HG03060 (cell line): ENCODE results near the gene CTDNEP1.
A peak's percentile ranks its signal among the peaks of the same experiment; 100 is the strongest.

ENCODE experiments used
- ATAC-seq: cut with Tn5 transposase; IDR thresholded peaks from one replicate; pipeline ENCODE4 v1.9.1; 2021; ENCODE audit warnings: low read depth, moderate number of reproducible peaks; ENCODE audit not compliant: unreplicated experiment

CTDNEP1 gene

GRCh38 chr17:7280519-7281073 lies 29.1 kb upstream of the CTDNEP1 start:
- ATAC-seq = peak; percentile 66

GRCh38 chr17:7279448-7279847 lies 27.9 kb upstream of the CTDNEP1 start:
- ATAC-seq = no peak

GRCh38 chr17:7266784-7267183 lies 15.2 kb upstream of the CTDNEP1 start:
- no peak for ATAC-seq

GRCh38 chr17:7263801-7264078 lies 12.2 kb upstream of the CTDNEP1 start:
- no peak for ATAC-seq

- ATAC-seq = no peak
Observed at GRCh38 chr17:7262935-7263800, 11.6 kb upstream of the CTDNEP1 start.

- ATAC-seq = no peak
Observed at GRCh38 chr17:7262192-7262934, 10.8 kb upstream of the CTDNEP1 start, which contains the start of gene CLDN7. TSS of gene CLDN7 (minus strand) at chr17:7262478. CDS start at chr17:7262043, 435 bp downstream.

GRCh38 chr17:7261379-7262191 lies 10.1 kb upstream of the CTDNEP1 start:
- no peak for ATAC-seq

- no peak for ATAC-seq
Observed at GRCh38 chr17:7260651-7261378, 9.3 kb upstream of the CTDNEP1 start.

GRCh38 chr17:7260151-7260550 lies 8.6 kb upstream of the CTDNEP1 start:
- ATAC-seq = no peak

GRCh38 chr17:7259555-7259889 lies 8.0 kb upstream of the CTDNEP1 start:
- ATAC-seq = no peak

- ATAC-seq = no peak
Observed at GRCh38 chr17:7258731-7259554, 7.4 kb upstream of the CTDNEP1 start.

- no peak for ATAC-seq
Observed at GRCh38 chr17:7256766-7257456, 5.4 kb upstream of the CTDNEP1 start.

- ATAC-seq = no peak
Observed at GRCh38 chr17:7254511-7254910, 3.0 kb upstream of the CTDNEP1 start.

- no peak for ATAC-seq
Observed at GRCh38 chr17:7253082-7253481, 1.5 kb upstream of the CTDNEP1 start.

GRCh38 chr17:7252176-7253043 lies 876 bp upstream of the CTDNEP1 start, which contains the start of gene ELP5:
TSS of gene ELP5 (plus strand) at chr17:7252215. CDS start at chr17:7252551, 336 bp downstream.
- ATAC-seq = peak; percentile 39

- no peak for ATAC-seq
Observed at GRCh38 chr17:7250695-7251627, 573 bp downstream of the CTDNEP1 start.

- no peak for ATAC-seq
Observed at GRCh38 chr17:7249830-7250229, 1.7 kb downstream of the CTDNEP1 start.
